HFFc6 (cell line): ENCODE measurements around the gene VGF. TPM values are rescaled to one million over a fixed set of nuclear protein-coding genes. Genes with fewer than 3 reads are reported as not detected.

Source experiments
- DNase-seq: peaks from one replicate; pipeline ENCODE4 v3.0.0-alpha.2; 2018
- H3K27ac Mint-ChIP-seq: 2 replicates; pipeline ENCODE4 v1.8.0; 2020; ENCODE audit warnings: mild to moderate bottlenecking, mixed read lengths
- H3K27me3 Mint-ChIP-seq: 2 replicates; pipeline ENCODE4 v1.8.0; 2021; ENCODE audit warnings: mild to moderate bottlenecking, moderate library complexity, mixed read lengths; ENCODE audit not compliant: insufficient read depth
- H3K36me3 Mint-ChIP-seq: 2 replicates; pipeline ENCODE4 v1.8.0; 2021; ENCODE audit warnings: low read depth, mixed read lengths
- H3K4me1 Mint-ChIP-seq: 2 replicates; pipeline ENCODE4 v1.8.0; 2020; ENCODE audit warnings: low read depth, mixed read lengths
- H3K4me3 Mint-ChIP-seq: 2 replicates; pipeline ENCODE4 v1.8.0; 2020; ENCODE audit warnings: mild to moderate bottlenecking, moderate library complexity, mixed read lengths
- H3K9me3 Mint-ChIP-seq: 2 replicates; pipeline ENCODE4 v1.8.0; 2020; ENCODE audit warnings: mild to moderate bottlenecking, mixed read lengths
- CTCF ChIP-seq: fragments of 200-600 bp; sonication (generic); IDR thresholded peaks from 2 replicates; pipeline ENCODE4 v1.5.0; 2021; ENCODE audit warnings: antibody characterized with exemption, mild to moderate bottlenecking
- long read RNA-seq: library from polyadenylated mRNA; unstranded; transcript quantifications from one replicate; pipeline ENCODE4 v2.0.0, GENCODE V29; 2019
- total RNA-seq, 6 experiments: library from RNA; stranded (reverse); fragmentation: NEBNext Ultra II Directional; extraction: Animal tissue kit (Norgen Biotek cat#: 25700); gene quantifications; 2 replicates in 1 of 6; 3 replicates in 5 of 6; pipeline ENCODE4 v1.2.3, GENCODE V29; 2021

VGF gene
- under 1 TPM; 0.19 to 0.78 (median 0.35) TPM for total RNA-seq
- long read RNA-seq: 0 reads

GRCh38 chr7:101165075-101165957 lies at the start of gene VGF:
TSS of gene VGF (minus strand) at chr7:101165569. CDS start at chr7:101164843, 726 bp downstream.
- H3K9me3 Mint-ChIP-seq: no peaks in the 10 kb centered on the region
- DNase-seq: peak; percentile 89
- H3K27me3 Mint-ChIP-seq: peaks cover 32% of the 10 kb centered on the region
- 0 out of 2 replicates have a peak within 1 kb of the TSS, but pooled peaks have one; percentile 19 for H3K27ac Mint-ChIP-seq
- peaks cover 48% of the 10 kb centered on the region for H3K4me1 Mint-ChIP-seq
- H3K4me3 Mint-ChIP-seq: peak within 1 kb of the TSS; percentile 89
- peaks cover 4% of the 10 kb centered on the region; the same call in 1 of the 2 replicates for H3K36me3 Mint-ChIP-seq
- TF ChIP-seq CTCF: no peak

GRCh38 chr7:101212014-101212413 lies 46.6 kb upstream of the VGF start:
- DNase-seq: no peak
- no peak overlapping the region for H3K4me3 Mint-ChIP-seq

GRCh38 chr7:101211501-101211900 lies 46.1 kb upstream of the VGF start:
- Mint-ChIP-seq H3K27ac (no peak overlapping the region), H3K4me1 (peaks cover 17% of the 10 kb centered on the region), H3K4me3 (no peak overlapping the region), H3K27me3 (no peaks in the 10 kb centered on the region; the same call in 1 of the 2 replicates), H3K36me3 (peaks cover 8% of the 10 kb centered on the region; the same call in 1 of the 2 replicates), H3K9me3 (no peaks in the 10 kb centered on the region)
- DNase-seq: no peak
- TF ChIP-seq CTCF: no peak

More at GRCh38 chr7:101212014-101212413, 46.6 kb upstream of the VGF start:
- Mint-ChIP-seq H3K27me3 (peaks cover 3% of the 10 kb centered on the region; the same call in 1 of the 2 replicates), H3K4me1 (peaks cover 20% of the 10 kb centered on the region), H3K27ac (no peak overlapping the region), H3K36me3 (peaks cover 11% of the 10 kb centered on the region; the same call in 1 of the 2 replicates), H3K9me3 (no peaks in the 10 kb centered on the region)
- no peak for TF ChIP-seq CTCF

- no peak for DNase-seq
- Mint-ChIP-seq H3K27ac (no peak overlapping the region), H3K36me3 (peaks cover 4% of the 10 kb centered on the region; the same call in 1 of the 2 replicates), H3K4me1 (peaks cover 3% of the 10 kb centered on the region; the same call in 1 of the 2 replicates), H3K27me3 (no peaks in the 10 kb centered on the region; the same call in 1 of the 2 replicates), H3K9me3 (no peaks in the 10 kb centered on the region), H3K4me3 (no peak overlapping the region)
- no peak for TF ChIP-seq CTCF
Observed at GRCh38 chr7:101210143-101210542, 44.8 kb upstream of the VGF start.

GRCh38 chr7:101208794-101209193 lies 43.4 kb upstream of the VGF start:
- Mint-ChIP-seq H3K27ac (no peak overlapping the region), H3K4me1 (no peaks in the 10 kb centered on the region), H3K9me3 (no peaks in the 10 kb centered on the region), H3K27me3 (no peaks in the 10 kb centered on the region; the same call in 1 of the 2 replicates), H3K4me3 (no peak overlapping the region), H3K36me3 (peaks cover 4% of the 10 kb centered on the region; the same call in 1 of the 2 replicates)
- DNase-seq: no peak
- TF ChIP-seq CTCF: no peak
